Panc1 (cell line): Measurements from ENCODE around the gene CYP2R1. TPM values are rescaled to one million over a fixed set of nuclear protein-coding genes. Genes with fewer than 3 reads are reported as not detected.

Source experiments
- ATAC-seq: fragments of 200-7000 bp; cut with Tn5 transposase; 2 replicates; pipeline ENCODE4 v1.9.1; 2020; ENCODE audit warnings: mild to moderate bottlenecking, moderate library complexity
- BruUV-seq: library from RNA; stranded (reverse); fragments of 400-500 nt; replicated peaks from 2 replicates; lab custom pipeline; 2021; lab: Mats Ljungman, UMichigan
- CTCF ChIA-PET: fragments of 300-600 bp; sonication (Branson Sonifier 250); formaldehyde crosslinking; loops from one replicate; lab custom pipeline; 2022; ENCODE audit warnings: antibody characterized with exemption; lab: Charles Lee
- POLR2A ChIA-PET: fragments of 300-600 bp; sonication (Branson Sonifier 250); formaldehyde crosslinking; loops from one replicate; lab custom pipeline; 2022; ENCODE audit warnings: antibody characterized with exemption; lab: Charles Lee
- DNase-seq: peaks from one replicate; pipeline ENCODE4 v3.0.0-alpha.2; 2010; ENCODE audit warnings: low read depth, low spot score
- H3K27ac ChIP-seq: 2 replicates; pipeline ENCODE4 v1.5.1; 2011; ENCODE audit warnings: mild to moderate bottlenecking, low read length, inconsistent platforms
- H3K27me3 ChIP-seq: fragments of 200-500 bp; sonication (Bioruptor generic); 2 replicates; pipeline ENCODE4 v1.6.0; 2014; ENCODE audit warnings: low read length, inconsistent platforms; ENCODE audit not compliant: control insufficient read depth, insufficient read depth
- H3K36me3 ChIP-seq: fragments of 200-500 bp; sonication (Bioruptor generic); 2 replicates; pipeline ENCODE4 v1.5.1; 2014; ENCODE audit warnings: inconsistent platforms, mild to moderate bottlenecking, low read length, moderate library complexity; ENCODE audit not compliant: control insufficient read depth, insufficient read depth
- H3K4me1 ChIP-seq: 2 replicates; pipeline ENCODE4 v1.5.1; 2011; ENCODE audit warnings: inconsistent platforms, mild to moderate bottlenecking, low read length, moderate library complexity; ENCODE audit not compliant: control insufficient read depth, insufficient read depth
- H3K4me3 ChIP-seq, 2 experiments: 2 replicates each; pipeline ENCODE4 v1.5.1; 2011 to 2012; ENCODE audit warnings: low read depth in 2 of 2, low read length in 2 of 2, mild to moderate bottlenecking in 2 of 2, inconsistent platforms in 1 of 2, moderate library complexity in 1 of 2
- H3K9me3 ChIP-seq: fragments of 200-500 bp; sonication (Bioruptor generic); 2 replicates; pipeline ENCODE4 v1.5.1; 2014; ENCODE audit warnings: low read depth, mild to moderate bottlenecking, inconsistent platforms, low read length, moderate library complexity; ENCODE audit not compliant: control insufficient read depth, insufficient read depth
- POLR2AphosphoS5 ChIP-seq: IDR thresholded peaks from 2 replicates; pipeline ENCODE4 v1.6.1; 2012; ENCODE audit warnings: mild to moderate bottlenecking, low read depth, low read length, moderate library complexity
- SIN3A ChIP-seq: IDR thresholded peaks from 2 replicates; pipeline ENCODE4 v1.6.1; 2012; ENCODE audit warnings: low read depth, mild to moderate bottlenecking, low read length, moderate library complexity, borderline replicate concordance; ENCODE audit not compliant: insufficient read depth
- TCF7L2 ChIP-seq: IDR thresholded peaks from 2 replicates; pipeline ENCODE4 v1.6.1; 2011; ENCODE audit warnings: mild to moderate bottlenecking, low read depth, low read length, inconsistent platforms
- in situ Hi-C: cut with HindIII; loops from 2 replicates; pipeline ENCODE4 v1.10.0; 2016; ENCODE audit warnings: low sequenced_read_pairs, low pct_unique_long_range_greater_than_20kb
- intact Hi-C: fragments of 100-400 bp; cut with micrococcal nuclease; formaldehyde crosslinking; loops from one replicate; pipeline ENCODE4 v1.10.0; 2022; ENCODE audit not compliant: unreplicated experiment
- total RNA-seq: library from RNA; stranded (reverse); gene quantifications from one replicate; pipeline ENCODE4 v1.2.1, GENCODE V29; 2021; ENCODE audit not compliant: unreplicated experiment
- TF ChIP-seq, protein P1 (sequence below): fragments of 450-650 bp; IDR thresholded peaks from 2 replicates; pipeline ENCODE4 v1.5.1; 2017; ENCODE audit warnings: mild to moderate bottlenecking
- TF ChIP-seq, protein P2 (sequence below), 2 experiments: IDR thresholded peaks; 2 replicates each; pipeline ENCODE4 v1.6.1; 2011 to 2012; ENCODE audit warnings: low read depth in 2 of 2, control low read depth in 1 of 2, low read length in 1 of 2, mild to moderate bottlenecking in 1 of 2, moderate library complexity in 1 of 2; ENCODE audit not compliant: insufficient read depth in 1 of 2

CYP2R1 gene
- total RNA-seq, 1 experiment from 2014 or later = 11.2 TPM

DNA sequence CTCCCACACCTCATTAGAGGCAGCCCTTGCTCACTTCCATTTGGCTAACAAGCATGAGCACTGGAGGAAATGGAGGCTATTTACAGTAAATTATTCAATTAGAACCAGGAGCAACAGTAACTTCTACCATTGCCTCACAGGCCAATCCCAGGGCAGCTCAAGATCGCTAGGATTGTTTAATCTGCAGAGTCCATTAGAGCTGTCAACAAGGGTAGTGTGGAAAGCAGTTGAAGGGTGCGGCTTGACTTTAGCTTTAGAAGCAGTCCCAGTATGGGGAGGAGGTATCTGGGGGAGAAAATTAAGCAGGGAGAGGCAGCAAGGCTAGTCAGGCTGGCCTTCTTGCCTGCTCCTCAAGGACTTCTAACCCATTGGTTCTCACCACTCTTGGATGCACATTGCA lies 38.3 kb upstream of the CYP2R1 start:
- ChIA-PET POLR2A (no interaction called here), CTCF (interaction anchor here (0.6 kb wide), 1 partner anchor 20 kb away, joined by 3 read pairs; no protein-coding TSS in a partner anchor)
- no peak overlapping the region for H3K4me3 ChIP-seq
- no peaks in the 10 kb centered on the region for H3K36me3 ChIP-seq
- in situ Hi-C loops (no loop called here), intact Hi-C loops (no loop called here)
- H3K27me3 ChIP-seq = no peaks in the 10 kb centered on the region; the same call in 1 of the 2 replicates
- ATAC-seq (no peak), DNase-seq (no peak)
- no peak overlapping the region for H3K27ac ChIP-seq
- TF ChIP-seq POLR2AphosphoS5 = no peak
- no peak for TF ChIP-seq TCF7L2
- TF ChIP-seq SIN3A = no peak
- TF ChIP-seq, protein P1, sequence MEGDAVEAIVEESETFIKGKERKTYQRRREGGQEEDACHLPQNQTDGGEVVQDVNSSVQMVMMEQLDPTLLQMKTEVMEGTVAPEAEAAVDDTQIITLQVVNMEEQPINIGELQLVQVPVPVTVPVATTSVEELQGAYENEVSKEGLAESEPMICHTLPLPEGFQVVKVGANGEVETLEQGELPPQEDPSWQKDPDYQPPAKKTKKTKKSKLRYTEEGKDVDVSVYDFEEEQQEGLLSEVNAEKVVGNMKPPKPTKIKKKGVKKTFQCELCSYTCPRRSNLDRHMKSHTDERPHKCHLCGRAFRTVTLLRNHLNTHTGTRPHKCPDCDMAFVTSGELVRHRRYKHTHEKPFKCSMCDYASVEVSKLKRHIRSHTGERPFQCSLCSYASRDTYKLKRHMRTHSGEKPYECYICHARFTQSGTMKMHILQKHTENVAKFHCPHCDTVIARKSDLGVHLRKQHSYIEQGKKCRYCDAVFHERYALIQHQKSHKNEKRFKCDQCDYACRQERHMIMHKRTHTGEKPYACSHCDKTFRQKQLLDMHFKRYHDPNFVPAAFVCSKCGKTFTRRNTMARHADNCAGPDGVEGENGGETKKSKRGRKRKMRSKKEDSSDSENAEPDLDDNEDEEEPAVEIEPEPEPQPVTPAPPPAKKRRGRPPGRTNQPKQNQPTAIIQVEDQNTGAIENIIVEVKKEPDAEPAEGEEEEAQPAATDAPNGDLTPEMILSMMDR = no peak
- TF ChIP-seq, protein P2, sequence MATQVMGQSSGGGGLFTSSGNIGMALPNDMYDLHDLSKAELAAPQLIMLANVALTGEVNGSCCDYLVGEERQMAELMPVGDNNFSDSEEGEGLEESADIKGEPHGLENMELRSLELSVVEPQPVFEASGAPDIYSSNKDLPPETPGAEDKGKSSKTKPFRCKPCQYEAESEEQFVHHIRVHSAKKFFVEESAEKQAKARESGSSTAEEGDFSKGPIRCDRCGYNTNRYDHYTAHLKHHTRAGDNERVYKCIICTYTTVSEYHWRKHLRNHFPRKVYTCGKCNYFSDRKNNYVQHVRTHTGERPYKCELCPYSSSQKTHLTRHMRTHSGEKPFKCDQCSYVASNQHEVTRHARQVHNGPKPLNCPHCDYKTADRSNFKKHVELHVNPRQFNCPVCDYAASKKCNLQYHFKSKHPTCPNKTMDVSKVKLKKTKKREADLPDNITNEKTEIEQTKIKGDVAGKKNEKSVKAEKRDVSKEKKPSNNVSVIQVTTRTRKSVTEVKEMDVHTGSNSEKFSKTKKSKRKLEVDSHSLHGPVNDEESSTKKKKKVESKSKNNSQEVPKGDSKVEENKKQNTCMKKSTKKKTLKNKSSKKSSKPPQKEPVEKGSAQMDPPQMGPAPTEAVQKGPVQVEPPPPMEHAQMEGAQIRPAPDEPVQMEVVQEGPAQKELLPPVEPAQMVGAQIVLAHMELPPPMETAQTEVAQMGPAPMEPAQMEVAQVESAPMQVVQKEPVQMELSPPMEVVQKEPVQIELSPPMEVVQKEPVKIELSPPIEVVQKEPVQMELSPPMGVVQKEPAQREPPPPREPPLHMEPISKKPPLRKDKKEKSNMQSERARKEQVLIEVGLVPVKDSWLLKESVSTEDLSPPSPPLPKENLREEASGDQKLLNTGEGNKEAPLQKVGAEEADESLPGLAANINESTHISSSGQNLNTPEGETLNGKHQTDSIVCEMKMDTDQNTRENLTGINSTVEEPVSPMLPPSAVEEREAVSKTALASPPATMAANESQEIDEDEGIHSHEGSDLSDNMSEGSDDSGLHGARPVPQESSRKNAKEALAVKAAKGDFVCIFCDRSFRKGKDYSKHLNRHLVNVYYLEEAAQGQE (IDR thresholded peaks at IDR 0.05; ENCODE audit: insufficient read depth in 1 of 2, low read depth in 2 of 2, low read length in 1 of 2) = no peak
- no peaks in the 10 kb centered on the region for H3K9me3 ChIP-seq
- no peaks in the 10 kb centered on the region for H3K4me1 ChIP-seq
- no TSS peak for BruUV-seq

DNA sequence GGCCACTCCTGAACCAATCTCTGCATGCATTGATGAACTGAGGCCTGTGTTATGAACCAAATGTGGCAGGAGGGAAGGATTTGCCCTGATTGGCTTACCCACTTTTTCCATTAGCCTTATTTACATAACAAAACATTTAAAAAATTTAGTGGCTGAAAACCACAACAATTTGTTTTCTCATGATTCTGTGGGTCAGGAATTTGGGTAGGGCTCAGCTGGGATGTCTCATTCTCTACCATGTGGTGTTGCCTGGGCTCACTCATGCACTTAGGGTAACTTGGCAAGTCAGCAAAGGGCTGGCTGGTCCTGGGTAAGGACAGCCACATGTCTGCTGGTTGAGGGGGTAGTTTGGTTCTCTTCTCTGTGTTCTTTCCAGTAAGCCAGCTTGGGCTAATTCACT lies 35.1 kb upstream of the CYP2R1 start:
- no TSS peak for BruUV-seq
- Histone ChIP-seq H3K27me3 (peaks cover under 1% of the 10 kb centered on the region), H3K27ac (no peak overlapping the region), H3K4me1 (no peaks in the 10 kb centered on the region), H3K4me3 (no peak overlapping the region), H3K9me3 (no peaks in the 10 kb centered on the region), H3K36me3 (no peaks in the 10 kb centered on the region)
- TF ChIP-seq SIN3A (no peak), TCF7L2 (no peak), POLR2AphosphoS5 (no peak)
- TF ChIP-seq, protein P2 (IDR thresholded peaks at IDR 0.05; ENCODE audit: insufficient read depth in 1 of 2, low read depth in 2 of 2, low read length in 1 of 2) = no peak
- TF ChIP-seq, protein P1 = no peak
- ATAC-seq (no peak), DNase-seq (no peak)
- in situ Hi-C loops (no loop called here), intact Hi-C loops (no loop called here)
- POLR2A ChIA-PET = no interaction called here
- CTCF ChIA-PET = no interaction called here
